Embryonic facial prominence (tissue), 1 donor: ENCODE results near the gene PGAM5.

ENCODE experiments used
- DNase-seq: peaks from one replicate; pipeline ENCODE4 v3.0.0-alpha.2; 2016; ENCODE audit errors: extremely low spot score

Gene PGAM5

GRCh38 chr12:132720606-132721345 lies 10.1 kb downstream of the PGAM5 start:
- DNase-seq, result no peak

GRCh38 chr12:132723015-132723763 lies 12.5 kb downstream of the PGAM5 start:
- no peak for DNase-seq

GRCh38 chr12:132723764-132724140 lies 13.1 kb downstream of the PGAM5 start:
- DNase-seq, result no peak

DNA sequence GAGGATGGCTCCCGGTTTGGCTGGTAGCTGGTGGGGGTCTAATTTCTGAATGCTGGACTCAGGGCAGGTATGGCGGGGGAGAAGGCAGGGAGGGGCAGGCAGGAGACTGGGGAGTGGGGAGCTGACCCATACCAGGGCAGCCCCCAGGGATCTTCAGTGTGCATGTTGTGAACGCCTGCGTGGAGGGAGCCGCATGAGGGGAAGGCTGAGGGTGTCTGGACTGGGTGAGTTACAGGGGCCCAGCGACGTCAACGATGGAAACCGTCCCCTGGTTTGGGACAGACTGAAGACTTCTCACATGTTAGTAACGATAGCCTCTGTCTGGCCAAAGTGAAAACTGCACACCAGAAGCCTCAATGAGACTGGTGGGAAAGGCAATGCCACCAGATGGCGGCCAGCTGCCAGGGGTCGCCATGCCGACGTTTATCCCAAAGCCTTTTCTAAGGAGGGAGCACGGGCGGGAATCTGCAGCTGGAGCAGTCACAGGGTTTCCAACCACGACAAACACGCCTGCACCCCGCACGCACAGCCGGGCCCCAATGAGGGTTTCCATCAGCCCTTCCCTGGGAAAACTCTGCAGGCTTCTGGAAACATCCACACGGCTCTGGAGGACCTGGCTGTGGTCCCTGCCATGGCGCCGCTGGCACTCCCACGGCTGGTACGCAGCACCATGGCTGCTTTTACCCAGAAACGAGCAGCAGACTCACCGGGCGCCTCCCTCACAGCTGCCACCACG lies 14.0 kb downstream of the PGAM5 start:
- no peak for DNase-seq

GRCh38 chr12:132726386-132726785 lies 15.7 kb downstream of the PGAM5 start:
- no peak for DNase-seq

DNA sequence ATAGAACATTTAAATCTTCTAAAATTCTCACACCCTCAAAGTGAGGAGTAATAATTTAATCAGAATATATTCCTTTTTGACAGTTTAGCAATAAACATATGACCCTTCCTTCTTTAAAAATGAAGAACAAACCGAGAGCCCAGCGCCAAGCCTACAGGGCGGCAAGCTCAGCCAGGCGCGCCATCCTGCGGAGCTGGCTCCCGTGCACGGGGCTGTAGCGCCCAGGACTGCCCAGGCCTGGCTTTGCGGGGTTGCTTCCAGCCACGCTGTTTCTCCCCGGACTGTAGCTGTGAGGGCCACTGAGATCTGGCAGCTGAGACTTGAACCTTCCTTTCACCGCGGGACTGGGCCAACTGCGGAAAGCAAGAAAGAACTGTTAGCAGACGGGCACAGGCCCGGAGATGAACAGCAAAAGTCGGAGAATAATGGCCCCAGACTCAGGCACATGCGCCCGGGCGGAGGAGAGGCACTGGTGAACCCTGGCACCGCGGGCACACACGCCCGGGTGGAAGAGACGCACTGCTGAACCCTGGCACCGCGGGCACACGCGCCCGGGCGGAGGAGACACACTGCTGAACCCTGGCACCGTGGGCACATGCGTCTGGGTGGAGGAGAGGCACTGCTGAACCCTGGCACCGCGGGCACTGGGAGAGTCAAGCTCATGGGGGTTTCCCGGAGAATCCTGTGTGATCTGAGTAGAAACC lies 16.6 kb downstream of the PGAM5 start:
- no peak for DNase-seq

- DNase-seq, result no peak
Measured at GRCh38 chr12:132728502-132728901, 17.9 kb downstream of the PGAM5 start.

DNA sequence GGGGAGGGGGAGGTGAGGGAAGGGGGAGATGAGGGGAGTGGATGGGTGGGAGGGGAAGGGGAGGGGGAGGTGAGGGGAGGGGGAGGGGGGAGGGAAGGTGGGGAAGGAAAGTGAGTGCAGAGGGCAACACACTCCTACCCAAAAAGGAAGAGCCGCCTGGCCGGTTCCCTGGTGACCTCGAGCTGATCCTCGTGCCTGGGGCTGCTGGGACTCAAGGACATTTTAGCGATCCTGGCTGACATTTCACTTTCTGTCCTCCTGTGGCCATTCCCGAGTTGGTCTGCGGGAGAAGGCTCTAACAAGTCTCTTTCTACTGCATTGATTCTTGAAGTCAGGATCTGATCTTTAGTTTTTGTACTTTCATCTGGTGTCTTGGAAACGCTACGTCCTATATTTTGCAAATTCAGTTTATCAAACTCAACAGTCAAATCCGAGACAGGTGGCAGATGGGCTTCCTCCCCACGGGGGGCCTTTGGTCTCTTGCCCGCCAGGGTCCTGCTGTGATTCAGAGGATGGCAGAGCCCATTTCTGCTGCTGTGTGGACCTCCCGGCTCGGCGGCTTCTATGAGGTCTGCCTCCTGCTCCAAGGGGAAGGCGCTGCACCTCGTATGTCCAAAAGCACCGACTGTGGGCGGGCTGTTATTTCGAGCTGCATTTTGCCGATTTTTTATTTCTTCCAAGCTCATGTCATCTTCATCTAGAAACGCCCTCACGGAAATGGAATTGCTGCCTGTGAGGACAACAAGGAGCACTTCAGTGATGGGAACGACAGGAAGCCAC lies 19.1 kb downstream of the PGAM5 start:
- DNase-seq, result no peak

GRCh38 chr12:132730353-132730752 lies 19.7 kb downstream of the PGAM5 start:
- no peak for DNase-seq

GRCh38 chr12:132731574-132731973 lies 20.9 kb downstream of the PGAM5 start:
- DNase-seq, result no peak

DNA sequence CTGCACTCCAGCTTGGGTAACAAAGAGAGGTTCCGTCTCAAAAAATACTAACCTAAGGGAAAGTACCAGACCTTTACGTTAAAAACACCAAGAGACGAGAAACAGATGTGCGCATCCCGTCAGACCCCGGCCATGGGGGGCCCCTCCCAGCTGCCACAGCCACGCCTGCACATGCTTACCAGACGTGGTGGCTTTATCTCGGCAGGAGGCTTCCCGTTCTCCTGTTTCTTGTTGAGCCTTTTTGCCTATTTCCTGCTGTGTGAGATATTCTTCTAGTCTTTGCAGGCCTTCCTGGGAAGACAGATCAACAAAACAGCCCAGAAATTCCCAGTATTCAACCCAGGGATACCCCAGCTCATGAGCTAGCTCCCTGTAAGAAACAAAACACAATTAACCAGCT lies 23.6 kb downstream of the PGAM5 start:
- DNase-seq, result no peak

DNA sequence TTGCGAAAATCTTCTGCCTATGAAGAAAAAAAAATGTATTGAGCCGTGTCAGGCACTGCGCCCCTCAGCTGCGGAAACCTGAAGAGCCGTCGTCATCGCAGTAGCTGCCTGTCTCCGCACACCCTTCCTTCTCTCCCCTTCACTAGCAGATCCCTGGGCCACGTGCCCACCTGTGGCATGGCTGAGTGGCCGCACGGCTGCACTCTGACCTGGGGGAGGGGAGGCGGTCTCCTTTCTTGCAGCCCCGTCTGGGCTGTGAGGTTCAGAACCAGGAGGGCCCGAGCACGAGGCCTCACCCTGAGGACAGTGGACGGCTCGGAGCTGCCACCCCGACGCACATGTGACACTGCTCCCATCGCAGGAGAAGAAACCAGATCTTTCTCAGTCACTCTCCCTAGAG lies 24.9 kb downstream of the PGAM5 start:
- DNase-seq, result no peak

DNA sequence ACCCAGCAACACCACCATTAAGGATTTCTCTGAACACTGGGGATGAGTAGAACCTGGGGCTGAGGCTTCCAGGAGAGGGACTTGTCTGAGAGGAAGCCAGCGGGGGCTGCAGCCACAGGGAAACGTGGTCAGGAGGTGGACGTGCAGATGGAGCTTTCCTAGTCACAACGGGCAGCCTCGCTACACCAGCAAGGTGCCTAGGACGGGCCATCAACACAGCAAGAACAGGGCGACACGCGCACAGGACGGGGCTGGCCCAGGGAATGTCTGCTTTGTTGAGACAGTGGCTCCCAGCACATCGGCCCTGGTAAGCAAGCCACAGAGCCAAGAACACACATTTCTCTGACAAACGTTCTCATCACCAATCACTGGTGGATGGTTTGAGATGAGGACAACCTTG lies 25.7 kb downstream of the PGAM5 start:
- DNase-seq, result no peak

DNA sequence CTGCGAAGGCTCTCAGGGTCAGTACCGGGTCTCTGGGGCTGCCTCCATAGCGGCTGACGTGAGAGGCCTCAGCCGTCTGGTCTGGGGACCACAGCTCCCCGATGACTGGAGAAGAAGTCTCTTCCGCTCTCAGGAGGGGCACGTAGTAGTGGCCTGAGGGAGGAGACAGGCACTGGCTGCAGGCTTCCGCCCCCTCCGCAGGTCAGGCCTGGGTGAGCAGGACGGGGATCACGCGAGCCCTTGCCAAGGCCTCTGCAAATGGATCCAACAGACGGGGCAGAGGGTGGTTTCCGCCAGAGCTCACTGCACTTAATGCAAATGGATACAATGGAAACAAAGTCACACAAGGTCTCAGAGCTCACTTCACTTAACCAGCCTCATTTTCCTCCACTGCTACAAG lies 26.3 kb downstream of the PGAM5 start:
- no peak for DNase-seq

DNA sequence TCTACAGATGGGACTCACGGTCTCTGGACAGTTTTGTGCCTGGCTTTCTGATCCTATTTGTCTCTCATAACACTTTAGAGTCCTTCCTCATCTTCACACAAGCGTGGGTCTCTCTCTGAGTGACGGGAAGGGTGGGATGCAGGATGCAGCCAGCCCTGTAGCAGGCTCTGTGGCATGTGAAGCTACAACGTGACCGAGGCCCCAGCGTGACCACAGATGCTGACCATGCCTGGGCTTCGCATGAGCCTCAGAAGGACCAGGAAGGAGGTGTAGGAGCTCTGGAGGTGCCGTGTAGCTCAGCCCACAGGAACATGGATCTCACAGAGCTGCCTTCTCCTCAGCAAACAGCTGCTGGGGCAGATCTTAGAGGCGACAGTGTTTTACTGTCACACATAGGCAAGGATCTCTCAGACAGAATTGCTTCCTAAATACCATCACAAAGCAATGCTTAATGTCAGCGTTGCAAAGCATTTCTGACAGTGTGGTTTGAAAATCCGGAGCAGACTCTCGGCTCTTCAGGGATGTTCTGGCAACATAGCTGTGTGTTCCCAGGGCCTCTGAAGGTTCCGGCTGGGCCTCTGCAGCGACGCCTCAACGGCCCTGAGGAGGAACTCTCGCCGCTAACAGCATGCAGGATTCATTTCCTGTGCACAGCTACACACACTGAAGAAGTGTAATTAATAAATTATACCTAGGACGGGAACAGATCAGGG lies 29.1 kb downstream of the PGAM5 start:
- no peak for DNase-seq

DNA sequence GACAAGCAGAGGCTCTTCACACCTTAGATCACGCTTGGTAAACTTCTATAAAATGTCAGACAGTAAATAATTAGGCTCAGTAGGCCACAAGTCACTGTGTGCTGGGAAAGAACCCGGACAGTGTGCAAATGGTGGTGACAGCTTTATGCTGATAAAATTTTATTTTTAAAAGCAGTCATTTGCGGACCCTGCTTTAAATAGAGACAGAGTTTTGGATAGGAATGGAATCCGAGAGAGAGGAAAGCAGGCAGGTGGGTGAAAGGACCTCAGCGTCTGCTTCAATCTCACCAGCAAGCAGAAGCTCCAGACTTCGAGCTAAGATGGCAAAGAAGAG lies 29.6 kb downstream of the PGAM5 start:
- no peak for DNase-seq

DNA sequence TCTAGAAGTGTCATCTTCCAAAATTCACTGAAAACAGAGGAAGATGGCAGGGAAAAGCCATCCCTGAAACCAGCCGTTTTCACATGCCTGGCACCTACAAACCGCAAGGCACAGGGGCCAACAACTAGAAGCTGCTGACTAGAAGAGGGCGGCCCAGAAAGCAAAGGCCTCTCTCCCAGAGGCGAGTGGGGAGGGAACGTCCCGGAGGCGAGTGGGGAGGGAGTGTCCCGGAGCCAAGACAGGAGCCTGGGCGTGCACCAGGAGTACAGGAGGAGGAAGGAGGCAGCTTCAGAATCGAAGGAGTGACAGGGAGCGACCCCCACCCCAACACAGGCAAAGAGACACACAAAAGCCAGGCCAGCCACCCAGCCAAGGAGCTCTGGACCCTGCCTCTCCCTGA lies 30.0 kb downstream of the PGAM5 start:
- DNase-seq, result no peak

DNA sequence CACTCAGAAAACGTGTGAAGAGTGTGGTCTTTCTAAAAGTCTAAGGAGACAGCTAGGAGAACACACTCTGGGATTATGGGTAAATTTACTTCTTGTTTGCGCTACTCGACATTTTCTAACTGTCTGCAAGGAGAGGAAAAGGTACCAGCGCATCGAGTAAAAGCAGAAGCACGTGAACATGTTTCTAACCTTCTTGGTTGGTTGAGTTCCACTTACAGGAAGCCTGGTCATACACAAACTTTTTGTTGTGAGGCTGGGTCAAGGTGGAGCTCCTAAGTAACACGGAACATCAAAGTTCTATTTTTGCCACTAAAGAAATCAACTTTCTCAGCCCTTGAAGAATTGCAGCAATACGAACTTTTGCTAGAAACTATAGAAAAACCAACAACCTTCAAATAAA lies 31.0 kb downstream of the PGAM5 start:
- no peak for DNase-seq

- no peak for DNase-seq
Measured at GRCh38 chr12:132743831-132744230, 33.2 kb downstream of the PGAM5 start.

DNA sequence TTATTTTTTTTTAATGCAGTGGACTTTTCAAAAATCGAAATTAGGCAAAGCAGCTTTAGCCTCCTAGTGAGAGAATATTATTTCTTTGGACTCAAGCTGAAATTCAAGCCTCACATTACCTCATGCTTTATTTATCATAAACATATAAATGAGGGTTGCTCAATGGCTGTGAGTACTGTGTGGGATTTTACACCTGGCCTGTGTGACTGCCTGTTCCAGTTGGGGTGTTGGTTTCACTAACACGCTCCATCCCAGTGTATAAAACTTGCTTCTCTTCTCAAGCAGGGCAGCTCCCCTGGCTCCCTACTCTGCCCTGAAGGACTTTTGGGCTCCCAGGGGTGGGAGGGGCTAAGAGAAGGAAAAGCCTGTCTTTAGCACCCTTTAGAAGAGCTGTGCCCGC lies 36.0 kb downstream of the PGAM5 start:
- DNase-seq, result no peak

- DNase-seq, result no peak
Measured at GRCh38 chr12:132747395-132747794, 36.8 kb downstream of the PGAM5 start.
